ENCODE measurements around the gene GCSAML.
"Not testable (repeated sequence)": the region's sequence is repeated elsewhere in the genome, so short reads cannot be mapped to it uniquely, and the experiment has no call there.

Gene GCSAML

DNA sequence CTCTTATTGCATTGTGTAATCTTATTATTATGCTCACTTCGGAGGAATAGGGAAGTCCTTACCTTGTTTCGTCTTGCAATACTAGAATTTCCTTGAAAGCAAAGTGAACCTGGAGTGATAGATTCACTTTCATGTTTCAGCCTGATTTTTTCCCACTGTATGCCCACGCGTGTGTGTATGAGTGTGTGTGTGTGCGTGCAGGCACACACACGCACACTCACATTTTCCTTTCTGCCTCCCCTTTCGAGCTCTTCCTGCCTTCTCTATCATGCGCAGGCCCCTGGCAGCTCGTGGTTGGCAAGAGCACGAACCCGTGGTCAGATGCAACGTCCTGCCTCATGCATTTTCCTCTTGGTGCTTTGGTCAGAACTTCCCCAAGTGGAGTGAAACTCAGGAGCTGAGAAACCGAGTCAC is at the start of gene GCSAML:
Gene GCSAML, plus strand, starts transcription at position 366 of the 414 bp plus-strand sequence. CDS start 58 bp downstream, outside the sequence.
- TF ChIP-seq JUND (IDR thresholded peaks at IDR 0.05; ENCODE audit: low read depth): no peak
- in situ Hi-C loops (cut with HindIII; ENCODE audit: low pct_unique_long_range_greater_than_20kb, low sequenced_read_pairs): no loop called here
- no peak for DNase-seq (ENCODE audit: low read depth in 1 of 2, low spot score in 1 of 2)

GRCh38 chr1:247500865-247501264 is 48.1 kb upstream of the GCSAML start:
- in situ Hi-C loops (cut with HindIII; ENCODE audit: low pct_unique_long_range_greater_than_20kb, low sequenced_read_pairs): no loop called here
- no peak for TF ChIP-seq JUND (IDR thresholded peaks at IDR 0.05; ENCODE audit: low read depth)
- no peak for DNase-seq (ENCODE audit: low read depth in 1 of 2, low spot score in 1 of 2)

- TF ChIP-seq JUND (IDR thresholded peaks at IDR 0.05; ENCODE audit: low read depth): no peak
- DNase-seq (ENCODE audit: low read depth in 1 of 2, low spot score in 1 of 2): no peak
- in situ Hi-C loops (cut with HindIII; ENCODE audit: low pct_unique_long_range_greater_than_20kb, low sequenced_read_pairs): no loop called here
Measured at GRCh38 chr1:247506831-247507230, 42.1 kb upstream of the GCSAML start.

DNA sequence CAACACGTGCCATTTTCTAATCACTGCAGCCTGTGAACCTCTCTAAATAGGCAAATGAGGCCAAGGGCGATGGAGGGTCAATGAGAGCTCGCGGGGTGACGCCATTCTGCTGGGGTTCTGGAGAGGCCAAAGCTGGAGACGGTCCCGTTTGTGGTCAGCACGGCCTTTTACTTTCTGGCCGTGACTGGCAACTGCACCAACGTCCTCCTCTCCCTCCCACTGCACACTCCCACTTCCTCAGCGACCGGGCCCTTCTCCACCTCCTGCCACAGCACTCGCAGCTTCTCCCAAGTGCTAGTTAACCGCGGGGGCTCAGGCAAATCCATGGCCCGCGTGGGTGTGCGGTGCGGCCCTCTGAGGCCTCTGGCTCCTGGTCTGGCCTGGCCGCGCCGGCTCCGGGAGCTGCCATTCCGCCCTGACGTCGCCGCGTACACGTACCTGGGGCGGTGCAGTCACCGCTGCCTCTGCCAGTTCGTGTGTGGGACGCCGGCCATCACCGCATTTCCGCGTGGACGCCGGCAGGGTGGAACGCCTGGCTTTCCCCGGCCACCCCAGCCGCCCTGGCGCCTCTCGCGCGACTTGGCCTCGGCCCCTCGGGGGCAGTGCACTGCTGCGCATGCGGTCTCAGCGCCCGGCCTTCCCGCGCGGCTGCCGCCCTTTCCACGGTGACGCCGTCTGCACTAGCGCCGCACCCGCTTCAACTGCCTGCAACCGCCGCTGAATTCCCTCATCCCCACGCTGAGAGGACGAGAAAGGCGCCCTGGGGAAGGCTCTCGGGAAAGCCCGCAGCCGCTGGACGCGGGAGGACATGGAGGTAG is 30.9 kb upstream of the GCSAML start:
- TF ChIP-seq JUND (IDR thresholded peaks at IDR 0.05; ENCODE audit: low read depth): no peak
- no peak for DNase-seq (ENCODE audit: low read depth in 1 of 2, low spot score in 1 of 2)
- in situ Hi-C loops (cut with HindIII; ENCODE audit: low pct_unique_long_range_greater_than_20kb, low sequenced_read_pairs): no loop called here

GRCh38 chr1:247518613-247518891 is 30.4 kb upstream of the GCSAML start:
- no peak for DNase-seq (ENCODE audit: low read depth in 1 of 2, low spot score in 1 of 2)
- in situ Hi-C loops (cut with HindIII; ENCODE audit: low pct_unique_long_range_greater_than_20kb, low sequenced_read_pairs): no loop called here
- TF ChIP-seq JUND (IDR thresholded peaks at IDR 0.05; ENCODE audit: low read depth): no peak

DNA sequence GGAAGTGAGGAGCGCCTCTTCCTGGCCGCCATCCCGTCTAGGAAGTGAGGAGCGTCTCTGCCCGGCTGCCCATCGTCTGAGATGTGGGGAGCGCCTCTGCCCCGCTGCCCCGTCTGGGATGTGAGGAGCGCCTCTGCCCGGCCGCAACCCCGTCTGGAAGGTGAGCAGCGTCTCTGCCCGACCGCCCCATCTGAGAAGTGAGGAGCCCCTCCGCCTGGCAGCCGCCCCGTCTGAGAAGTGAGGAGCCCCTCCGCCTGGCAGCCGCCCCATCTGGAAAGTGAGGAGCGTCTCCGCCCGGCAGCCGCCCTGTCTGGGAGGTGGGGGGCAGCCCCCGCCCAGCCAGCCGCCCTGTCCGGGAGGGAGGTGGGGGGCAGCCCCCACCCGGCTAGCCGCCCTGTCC is 27.0 kb upstream of the GCSAML start:
- DNase-seq (ENCODE audit: low read depth in 1 of 2, low spot score in 1 of 2); in situ Hi-C loops (cut with HindIII; ENCODE audit: low pct_unique_long_range_greater_than_20kb, low sequenced_read_pairs): not testable (repeated sequence)

DNA sequence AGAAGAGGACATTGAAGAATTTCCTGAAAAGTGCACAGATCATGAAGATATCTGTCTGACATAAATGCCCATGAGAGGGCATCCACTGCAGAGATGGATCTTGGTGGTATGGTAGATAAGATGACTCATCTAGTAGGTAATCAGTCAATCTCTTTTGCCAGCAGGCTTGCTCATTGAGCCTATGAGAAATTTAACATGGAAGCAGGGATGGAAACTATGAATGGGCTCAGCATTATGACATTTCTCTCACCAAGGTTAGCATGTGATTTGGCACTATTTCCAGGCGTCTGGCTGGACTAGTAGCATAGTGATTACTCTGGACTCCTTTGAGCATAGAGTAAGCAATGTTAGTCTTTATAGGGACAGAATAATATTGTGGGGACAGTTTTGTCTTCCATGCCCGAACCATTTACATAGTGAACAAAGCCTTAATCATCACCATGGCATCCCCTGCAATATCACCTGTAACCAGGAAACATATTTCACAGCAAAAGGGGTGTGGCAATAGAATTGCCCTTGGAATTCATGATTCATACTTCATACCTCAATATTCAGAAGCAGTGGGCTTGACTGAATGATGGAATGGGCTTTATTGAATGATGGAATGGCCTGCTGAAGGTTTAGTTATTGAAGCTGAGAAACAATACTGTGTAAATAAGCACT is 20.0 kb upstream of the GCSAML start:
- no peak for TF ChIP-seq JUND (IDR thresholded peaks at IDR 0.05; ENCODE audit: low read depth)
- no peak for DNase-seq (ENCODE audit: low read depth in 1 of 2, low spot score in 1 of 2)
- in situ Hi-C loops (cut with HindIII; ENCODE audit: low pct_unique_long_range_greater_than_20kb, low sequenced_read_pairs): no loop called here

DNA sequence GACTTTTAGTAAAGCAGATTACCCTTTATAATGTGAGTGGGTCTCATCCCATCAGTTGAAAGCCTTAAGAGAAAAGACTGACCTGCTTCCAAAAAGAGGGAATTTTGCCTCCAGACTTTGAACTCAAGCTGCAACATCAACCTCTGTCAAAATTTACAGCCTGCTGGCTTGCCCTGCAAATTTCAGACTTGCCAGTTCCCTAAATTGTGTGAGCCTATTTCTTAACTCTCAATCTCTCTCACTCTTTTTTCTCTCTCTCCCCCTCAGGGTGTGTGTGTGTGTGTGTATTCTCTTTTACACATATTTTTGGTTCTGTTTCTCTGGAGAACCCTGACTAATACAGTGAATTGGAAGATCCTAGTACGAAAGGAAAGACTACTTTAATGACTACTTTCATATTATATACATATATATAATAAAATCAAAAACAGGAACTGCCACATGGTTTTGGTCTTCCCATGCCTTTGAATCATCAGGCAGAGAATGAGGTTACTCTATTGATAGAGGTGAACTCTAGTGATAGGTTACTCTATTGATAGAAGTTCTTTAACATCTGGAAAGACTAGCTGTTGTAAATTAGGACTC is 19.1 kb upstream of the GCSAML start:
- TF ChIP-seq JUND (IDR thresholded peaks at IDR 0.05; ENCODE audit: low read depth): no peak
- DNase-seq (ENCODE audit: low read depth in 1 of 2, low spot score in 1 of 2): no peak
- in situ Hi-C loops (cut with HindIII; ENCODE audit: low pct_unique_long_range_greater_than_20kb, low sequenced_read_pairs): no loop called here

GRCh38 chr1:247530785-247531184 is 18.1 kb upstream of the GCSAML start:
- TF ChIP-seq JUND (IDR thresholded peaks at IDR 0.05; ENCODE audit: low read depth): no peak

GRCh38 chr1:247531937-247532336 is 17.0 kb upstream of the GCSAML start:
- no peak for TF ChIP-seq JUND (IDR thresholded peaks at IDR 0.05; ENCODE audit: low read depth)
- DNase-seq (ENCODE audit: low read depth in 1 of 2, low spot score in 1 of 2): no peak
- in situ Hi-C loops (cut with HindIII; ENCODE audit: low pct_unique_long_range_greater_than_20kb, low sequenced_read_pairs): no loop called here

More at GRCh38 chr1:247530785-247531184, 18.1 kb upstream of the GCSAML start:
- in situ Hi-C loops (cut with HindIII; ENCODE audit: low pct_unique_long_range_greater_than_20kb, low sequenced_read_pairs): no loop called here
- no peak for DNase-seq (ENCODE audit: low read depth in 1 of 2, low spot score in 1 of 2)

DNA sequence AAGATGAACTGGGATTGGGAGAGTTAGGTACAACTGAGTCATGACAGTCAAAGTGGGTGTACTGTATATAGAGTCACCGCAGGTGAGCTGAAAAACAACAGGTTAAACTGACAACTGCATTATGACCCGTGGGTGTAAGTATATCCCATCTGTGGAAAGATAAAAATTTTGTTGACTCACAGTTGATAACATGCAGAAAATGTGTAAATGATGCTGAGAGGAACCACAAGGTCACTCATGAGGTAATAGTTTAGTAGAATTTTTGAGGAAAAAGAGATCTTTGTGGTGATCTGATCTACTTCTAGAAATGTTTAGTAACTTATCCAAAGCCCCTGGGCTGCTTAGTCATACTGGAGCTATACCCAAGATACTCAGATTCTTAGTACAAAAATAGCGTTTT is 13.5 kb upstream of the GCSAML start:
- in situ Hi-C loops (cut with HindIII; ENCODE audit: low pct_unique_long_range_greater_than_20kb, low sequenced_read_pairs): no loop called here
- TF ChIP-seq JUND (IDR thresholded peaks at IDR 0.05; ENCODE audit: low read depth): no peak
- no peak for DNase-seq (ENCODE audit: low read depth in 1 of 2, low spot score in 1 of 2)

- in situ Hi-C loops (cut with HindIII; ENCODE audit: low pct_unique_long_range_greater_than_20kb, low sequenced_read_pairs): no loop called here
- DNase-seq (ENCODE audit: low read depth in 1 of 2, low spot score in 1 of 2): no peak
- TF ChIP-seq JUND (IDR thresholded peaks at IDR 0.05; ENCODE audit: low read depth): no peak
Measured at GRCh38 chr1:247536340-247536739, 12.6 kb upstream of the GCSAML start, which contains the start of gene OR2C3. Gene OR2C3 (minus strand): TSS chr1:247536440. CDS start chr1:247532511, 3,929 bp downstream.

GRCh38 chr1:247538561-247538960 is 10.4 kb upstream of the GCSAML start:
- no peak for TF ChIP-seq JUND (IDR thresholded peaks at IDR 0.05; ENCODE audit: low read depth)
- in situ Hi-C loops (cut with HindIII; ENCODE audit: low pct_unique_long_range_greater_than_20kb, low sequenced_read_pairs): no loop called here

More at GRCh38 chr1:247538561-247538960, 10.4 kb upstream of the GCSAML start:
- no peak for DNase-seq (ENCODE audit: low read depth in 1 of 2, low spot score in 1 of 2)

Measured in T47D (cell line).